Right forelimb (tissue), 1 donor: ENCODE measurements around the gene FYB1.
A peak's percentile ranks its signal among the peaks of the same experiment; 100 is the strongest.

Experiments used
- DNase-seq: peaks from one replicate; pipeline ENCODE4 v3.0.0-alpha.2; 2018

The FYB1 gene

GRCh38 chr5:39076757-39077728, 142.3 kb downstream of the FYB1 start:
- DNase-seq: no peak

GRCh38 chr5:39076101-39076756, 143.1 kb downstream of the FYB1 start:
- DNase-seq: no peak

GRCh38 chr5:39074017-39074814, 145.1 kb downstream of the FYB1 start, which contains the start of gene RICTOR:
Gene RICTOR (minus strand): TSS chr5:39074399. CDS start chr5:39074377, 22 bp downstream.
- peak; percentile 96 for DNase-seq

GRCh38 chr5:39073767-39074016, 145.7 kb downstream of the FYB1 start:
- DNase-seq: no peak

GRCh38 chr5:39072925-39073766, 146.2 kb downstream of the FYB1 start:
- peak; percentile 77 for DNase-seq

GRCh38 chr5:39068099-39068498, 151.3 kb downstream of the FYB1 start:
- no peak for DNase-seq

- no peak for DNase-seq
Observed at GRCh38 chr5:39064450-39064849, 154.9 kb downstream of the FYB1 start.

- DNase-seq: no peak
Observed at GRCh38 chr5:39063037-39063436, 156.3 kb downstream of the FYB1 start.

GRCh38 chr5:39062530-39062929, 156.8 kb downstream of the FYB1 start:
- no peak for DNase-seq

GRCh38 chr5:39062104-39062503, 157.3 kb downstream of the FYB1 start:
- DNase-seq: no peak

- DNase-seq: no peak
Observed at GRCh38 chr5:39059064-39059463, 160.3 kb downstream of the FYB1 start.

GRCh38 chr5:39058178-39058921, 161.0 kb downstream of the FYB1 start:
- no peak for DNase-seq

GRCh38 chr5:39057734-39058133, 161.6 kb downstream of the FYB1 start:
- DNase-seq: no peak

GRCh38 chr5:39055768-39056398, 163.5 kb downstream of the FYB1 start:
- no peak for DNase-seq
